Heart left ventricle (tissue), 13 donors: ENCODE data around the gene NDST1.

Source experiments
- CTCF ChIP-seq, 12 donors: fragments of 200-600 bp; sonication (generic) in 4 of 12; IDR thresholded peaks; one replicate each; pipeline versions ENCODE4 v1.5.0 to v1.8.0; 2018 to 2022; ENCODE audit warnings: antibody characterized with exemption in 12 of 12, mild to moderate bottlenecking in 5 of 12
- POLR2A ChIP-seq, 2 donors: fragments of 450-650 bp; IDR thresholded peaks; one replicate each; pipeline ENCODE4 v1.6.1; 2017; ENCODE audit warnings: antibody characterized with exemption in 2 of 2, mild to moderate bottlenecking in 2 of 2, moderate library complexity in 2 of 2
- donor health status: ischemic (EF 13 %, LVEDD 7.1; RV severe dilation, severe dysfunction).
- donor health status: DM: no; HTN: yes; CAD: no.
- donor health status: DM: no; HTN: no; CAD: no.
- donor health status: ischemic (EF 25% LVEDD 6.9; RV normal size, moderate dysfunction).
- donor health status: ischemic (EF 25% LVEDD 5.7; RV mildly dilated, moderate dysfunction).
- donor health status: ischemic (EF 35%, LVEDD 5.7; RV mildly dilated, moderate dysfunction).
- donor health status: nonischemic (EF 11% LVEDD 7.7; RV severe dilation, severe dysfunction).
- donor health status: DM: yes; HTN: yes; CAD: no.
- donor health status: PGD.
- donor health status: ischemic (EF 29% LVEDD 5.4; RV normal size, mild dysfunction).
- donor health status: nonischemic (EF 23%, LVEDD 6.1; RV moderate dilation, normal function).

GRCh38 chr5:150603491-150603890, 95.6 kb downstream of the NDST1 start:
- no peak for TF ChIP-seq POLR2A (IDR thresholded peaks at IDR 0.05)
- TF ChIP-seq CTCF (IDR thresholded peaks at IDR 0.05), result no peak
